GM12892 (cell line): ENCODE measurements around the gene CST11.

Experiments used
- POLR2A ChIP-seq: IDR thresholded peaks from 2 replicates; pipeline ENCODE4 v1.6.1; 2011; ENCODE audit warnings: low read depth, low read length, control low read depth
- POLR2AphosphoS5 ChIP-seq: IDR thresholded peaks from 2 replicates; pipeline ENCODE4 v1.6.1; 2011; ENCODE audit warnings: low read depth, low read length, control low read depth

DNA sequence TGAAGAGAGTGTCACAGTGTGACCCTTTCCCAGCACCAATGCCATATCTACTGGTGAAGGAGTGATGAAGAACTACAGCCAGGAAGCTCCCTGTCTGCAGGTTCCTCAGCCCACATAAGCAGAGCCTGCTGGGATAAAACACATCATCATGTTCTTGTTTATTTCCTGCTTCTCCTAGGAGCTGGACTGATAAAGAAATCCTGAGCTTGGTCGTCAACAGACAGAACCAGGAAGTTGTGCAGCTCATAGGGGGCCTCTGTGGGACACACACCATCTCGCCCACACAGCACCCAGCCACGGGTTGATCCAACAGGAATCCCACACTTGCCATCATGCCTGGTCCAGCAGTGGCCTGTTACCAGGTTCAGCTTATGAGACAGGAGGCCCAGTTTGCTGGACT, 16.0 kb downstream of the CST11 start:
- no peak for TF ChIP-seq POLR2A
- no peak for TF ChIP-seq POLR2AphosphoS5
